PC-3 (cell line): ENCODE results near the gene DISP3. TPM values are rescaled to one million over a fixed set of nuclear protein-coding genes. Genes with fewer than 3 reads are reported as not detected.

ENCODE experiments used
- ATAC-seq: fragments of 200-7000 bp; cut with Tn5 transposase; 2 replicates; pipeline ENCODE4 v1.9.1; 2020; ENCODE audit warnings: mild to moderate bottlenecking, moderate library complexity
- BruUV-seq: library from RNA; stranded (reverse); fragments of 400-500 nt; replicated peaks from 2 replicates; lab custom pipeline; 2021; lab: Mats Ljungman, UMichigan
- CTCF ChIA-PET: fragments of 300-600 bp; sonication (Branson Sonifier 250); formaldehyde crosslinking; loops from one replicate; lab custom pipeline; 2022; ENCODE audit warnings: antibody characterized with exemption; lab: Charles Lee
- POLR2A ChIA-PET: fragments of 300-600 bp; sonication (Branson Sonifier 250); formaldehyde crosslinking; loops from one replicate; lab custom pipeline; 2022; ENCODE audit warnings: antibody characterized with exemption; ENCODE audit not compliant: unreplicated experiment; lab: Charles Lee
- DNase-seq: peaks from one replicate; pipeline ENCODE4 v3.0.0-alpha.2; 2015
- H2AFZ ChIP-seq: fragments of 300-600 bp; sonication (generic); 2 replicates; pipeline ENCODE4 v1.6.0; 2016; ENCODE audit warnings: antibody characterized with exemption, low read length
- H3F3A ChIP-seq: fragments of 300-600 bp; sonication (generic); one replicate; pipeline ENCODE4 v1.6.0; 2017; ENCODE audit warnings: antibody characterized with exemption, low read length, control low read depth, mild to moderate bottlenecking; ENCODE audit not compliant: unreplicated experiment
- H3K27ac ChIP-seq: fragments of 300-600 bp; sonication (generic); 2 replicates; pipeline ENCODE4 v1.5.1; 2016; ENCODE audit warnings: mild to moderate bottlenecking, low read length
- H3K27me3 ChIP-seq: fragments of 300-600 bp; sonication (generic); 2 replicates; pipeline ENCODE4 v1.6.1; 2016; ENCODE audit warnings: low read length, mixed read lengths
- H3K36me3 ChIP-seq: fragments of 300-600 bp; sonication (generic); 2 replicates; pipeline ENCODE4 v1.6.1; 2016; ENCODE audit warnings: low read depth, mixed run types, low read length, mixed read lengths
- H3K4me1 ChIP-seq: fragments of 300-600 bp; sonication (generic); 2 replicates; pipeline ENCODE4 v1.5.1; 2016; ENCODE audit warnings: low read length; ENCODE audit not compliant: insufficient read depth
- H3K4me2 ChIP-seq: fragments of 300-600 bp; sonication (generic); 2 replicates; pipeline ENCODE4 v1.6.0; 2016; ENCODE audit warnings: low read length
- H3K4me3 ChIP-seq: fragments of 300-600 bp; sonication (generic); 2 replicates; pipeline ENCODE4 v1.5.1; 2016; ENCODE audit warnings: mild to moderate bottlenecking, low read length, mixed read lengths
- H3K79me2 ChIP-seq: fragments of 300-600 bp; sonication (generic); 2 replicates; pipeline ENCODE4 v1.6.1; 2017; ENCODE audit warnings: low read length, mixed read lengths
- H3K9ac ChIP-seq: fragments of 300-600 bp; sonication (generic); 2 replicates; pipeline ENCODE4 v1.6.0; 2016; ENCODE audit warnings: mild to moderate bottlenecking, low read length
- H3K9me2 ChIP-seq: fragments of 300-600 bp; sonication (generic); replicated peaks from 2 replicates; pipeline ENCODE4 v1.6.1; 2016; ENCODE audit warnings: mixed run types, low read length, mixed read lengths
- H3K9me3 ChIP-seq: fragments of 300-600 bp; sonication (generic); 2 replicates; pipeline ENCODE4 v1.6.1; 2016; ENCODE audit warnings: low read length, mixed read lengths
- H4K20me1 ChIP-seq: fragments of 300-600 bp; sonication (generic); 2 replicates; pipeline ENCODE4 v1.6.1; 2016; ENCODE audit warnings: low read length, mixed read lengths
- CTCF ChIP-seq: fragments of 300-600 bp; sonication (generic); conservative IDR thresholded peaks from 2 replicates; pipeline ENCODE4 v1.5.1; 2017; ENCODE audit warnings: antibody characterized with exemption, low read depth, mild to moderate bottlenecking, low read length
- EZH2 ChIP-seq: fragments of 300-600 bp; sonication (generic); IDR thresholded peaks from one replicate; pipeline ENCODE4 v1.6.1; 2017; ENCODE audit warnings: antibody characterized with exemption, mild to moderate bottlenecking, low read length; ENCODE audit not compliant: unreplicated experiment
- EZH2phosphoT487 ChIP-seq: fragments of 300-600 bp; sonication (generic); IDR thresholded peaks from 2 replicates; pipeline ENCODE4 v1.6.1; 2018; ENCODE audit warnings: mild to moderate bottlenecking, antibody characterized with exemption, low read length, borderline replicate concordance
- intact Hi-C: fragments of 100-400 bp; cut with micrococcal nuclease; formaldehyde crosslinking; loops from 2 replicates; pipeline ENCODE4 v1.9.0; 2023
- total RNA-seq: library from RNA; depleted of rRNA; stranded (reverse); fragments of >200 nt; gene quantifications from 2 replicates; pipeline ENCODE4 v1.2.3, GENCODE V29; 2014

The DISP3 gene
- total RNA-seq, 1 experiment from 2014 or later, result 0.40 TPM

- Histone ChIP-seq H3K4me1 (no peaks in the 10 kb centered on the region), H3K27ac (no peak overlapping the region), H4K20me1 (no peaks in the 10 kb centered on the region), H3K4me3 (no peak overlapping the region), H3K79me2 (no peaks in the 10 kb centered on the region), H3K9me2 (no peaks in the 10 kb centered on the region), H3K27me3 (no peaks in the 10 kb centered on the region), H3K4me2 (no peak overlapping the region), H2AFZ (no peak overlapping the region), H3K9me3 (no peaks in the 10 kb centered on the region), H3F3A (no peaks in the 10 kb centered on the region), H3K36me3 (no peaks in the 10 kb centered on the region), H3K9ac (no peak overlapping the region)
- intact Hi-C loops, result no loop called here
- DNase-seq, result no peak
- TF ChIP-seq EZH2 (no peak), CTCF (no peak), EZH2phosphoT487 (no peak)
- ATAC-seq, result no peak
- CTCF ChIA-PET, result no interaction called here
- POLR2A ChIA-PET, result no interaction called here
- BruUV-seq, result no TSS peak
These were observed 48.8 kb downstream of the DISP3 start for GRCh38 chr1:11527541-11528452.

GRCh38 chr1:11528611-11529261, 49.8 kb downstream of the DISP3 start:
- ATAC-seq (no peak), DNase-seq (no peak)
- Histone ChIP-seq H3K4me1 (no peaks in the 10 kb centered on the region), H3F3A (no peaks in the 10 kb centered on the region), H4K20me1 (no peaks in the 10 kb centered on the region), H3K4me3 (no peak overlapping the region), H3K9ac (no peak overlapping the region), H3K4me2 (no peak overlapping the region), H3K9me3 (no peaks in the 10 kb centered on the region), H2AFZ (no peak overlapping the region), H3K27ac (no peak overlapping the region), H3K36me3 (no peaks in the 10 kb centered on the region), H3K27me3 (no peaks in the 10 kb centered on the region), H3K9me2 (no peaks in the 10 kb centered on the region), H3K79me2 (no peaks in the 10 kb centered on the region)
- no peak for TF ChIP-seq EZH2phosphoT487
- no peak for TF ChIP-seq CTCF
- TF ChIP-seq EZH2, result no peak
- CTCF ChIA-PET, result no interaction called here
- POLR2A ChIA-PET, result no interaction called here
- BruUV-seq, result no TSS peak
- intact Hi-C loops, result no loop called here

GRCh38 chr1:11529330-11529729, 50.4 kb downstream of the DISP3 start:
- DNase-seq (no peak), ATAC-seq (no peak)
- Histone ChIP-seq H4K20me1 (no peaks in the 10 kb centered on the region), H3K4me1 (no peaks in the 10 kb centered on the region), H3K4me2 (no peak overlapping the region), H3K27ac (no peak overlapping the region), H3K79me2 (no peaks in the 10 kb centered on the region), H3K27me3 (no peaks in the 10 kb centered on the region), H3K4me3 (no peak overlapping the region), H3K9me2 (no peaks in the 10 kb centered on the region), H2AFZ (no peak overlapping the region), H3F3A (no peaks in the 10 kb centered on the region), H3K9ac (no peak overlapping the region), H3K9me3 (no peaks in the 10 kb centered on the region), H3K36me3 (no peaks in the 10 kb centered on the region)
- TF ChIP-seq EZH2 (no peak), EZH2phosphoT487 (no peak), CTCF (no peak)
- BruUV-seq, result no TSS peak
- CTCF ChIA-PET, result no interaction called here
- intact Hi-C loops, result no loop called here
- POLR2A ChIA-PET, result no interaction called here
